K562 (cell line): Measurements from ENCODE around the gene PSMB7. TPM values are rescaled to one million over a fixed set of nuclear protein-coding genes. Genes with fewer than 3 reads are reported as not detected.

Experiments
- ATAC-seq: fragments of 200-7000 bp; cut with Tn5 transposase; 3 replicates; pipeline ENCODE4 v1.9.1; 2020; ENCODE audit warnings: moderate library complexity
- BruUV-seq: library from RNA; stranded (reverse); fragments of 400-500 nt; replicated peaks from 2 replicates; lab custom pipeline; 2021; lab: Mats Ljungman, UMichigan
- CTCF ChIA-PET: fragments of 300-600 bp; formaldehyde crosslinking; extraction: SDS; loops from one replicate; lab custom pipeline; 2021; ENCODE audit warnings: low intra/inter-chr PET ratio; lab: Yijun Ruan, JAX
- POLR2A ChIA-PET: fragments of 300-600, 350-650 bp; sonication (Branson Sonifier 250); formaldehyde crosslinking; extraction: SDS; loops from one replicate; lab custom pipeline; 2021; ENCODE audit warnings: antibody characterized with exemption, inconsistent platforms; lab: Yijun Ruan, JAX
- DNase-seq, 4 experiments: peaks; one replicate each; pipeline versions ENCODE4 v3.0.0 to v3.0.0-alpha.2; 2011 to 2018; ENCODE audit warnings: low spot score in 3 of 4, mixed read lengths in 3 of 4; ENCODE audit errors: extremely low read depth in 1 of 4
- FAIRE-seq: peaks from 2 replicates; lab custom pipeline; 2011; peaks lifted over from hg19 to GRCh38; lab: Jason Lieb, UNC
- H2AFZ ChIP-seq: 2 replicates; pipeline ENCODE4 v1.6.0; 2011; ENCODE audit warnings: low read depth, low read length, control low read depth, inconsistent platforms
- H3K27ac ChIP-seq: fragments of 200-600 bp; 3 replicates; pipeline ENCODE4 v1.8.0; 2011; ENCODE audit warnings: low read depth, mild to moderate bottlenecking, control low read depth, inconsistent platforms, low read length, moderate library complexity, mixed read lengths; ENCODE audit errors: extremely low read depth
- H3K27me3 ChIP-seq, 2 experiments: fragments of 300-600 bp in 1 of 2; 2 replicates in 1 of 2; 3 replicates in 1 of 2; pipeline versions ENCODE4 v1.6.0 to v1.8.0; 2011; ENCODE audit warnings: inconsistent platforms in 2 of 2, low read length in 2 of 2, mild to moderate bottlenecking in 1 of 2, mixed read lengths in 1 of 2, moderate library complexity in 1 of 2; ENCODE audit not compliant: control insufficient read depth in 2 of 2, insufficient read depth in 2 of 2
- H3K36me3 ChIP-seq: fragments of 300-600 bp; 3 replicates; pipeline ENCODE4 v1.8.0; 2011; ENCODE audit warnings: mild to moderate bottlenecking, low read length, inconsistent platforms; ENCODE audit not compliant: control insufficient read depth, insufficient read depth
- H3K4me1 ChIP-seq, 2 experiments: fragments of 200-600 bp in 1 of 2; replicated peaks in 1 of 2; 2 replicates in 1 of 2; 3 replicates in 1 of 2; pipeline versions ENCODE4 v1.5.1 to v1.8.0; 2011; ENCODE audit warnings: inconsistent platforms in 2 of 2, low read length in 2 of 2, mild to moderate bottlenecking in 1 of 2, mixed read lengths in 1 of 2, moderate library complexity in 1 of 2; ENCODE audit not compliant: control insufficient read depth in 2 of 2, insufficient read depth in 2 of 2
- H3K4me2 ChIP-seq: 2 replicates; pipeline ENCODE4 v1.6.1; 2011; ENCODE audit warnings: low read length, control low read depth, inconsistent platforms, mixed read lengths; ENCODE audit not compliant: insufficient read depth
- H3K4me3 ChIP-seq: fragments of 200-600 bp; sonication (generic), shearing (Covaris generic); 2 replicates; pipeline ENCODE4 v1.5.1; 2016; ENCODE audit warnings: control low read depth, inconsistent platforms
- H3K79me2 ChIP-seq: fragments of 200-600 bp; 3 replicates; pipeline ENCODE4 v1.8.0; 2011; ENCODE audit warnings: low read length, inconsistent platforms; ENCODE audit not compliant: control insufficient read depth, insufficient read depth
- H3K9ac ChIP-seq, 2 experiments: 2 replicates each; pipeline versions ENCODE4 v1.6.0 to v1.6.1; 2011; ENCODE audit warnings: low read depth in 2 of 2, low read length in 2 of 2, control low read depth in 1 of 2, inconsistent platforms in 1 of 2, mild to moderate bottlenecking in 1 of 2, mixed read lengths in 1 of 2; ENCODE audit not compliant: insufficient read depth in 1 of 2
- H3K9me1 ChIP-seq: one replicate; pipeline ENCODE4 v1.6.0; 2011; ENCODE audit warnings: inconsistent platforms, mild to moderate bottlenecking, low read length, moderate library complexity; ENCODE audit not compliant: control insufficient read depth, insufficient read depth
- H3K9me3 ChIP-seq: replicated peaks from 2 replicates; pipeline ENCODE4 v1.5.1; 2011; ENCODE audit warnings: low read depth, low read length, inconsistent platforms; ENCODE audit not compliant: control insufficient read depth, insufficient read depth
- H4K20me1 ChIP-seq: replicated peaks from 2 replicates; pipeline ENCODE4 v1.6.1; 2011; ENCODE audit warnings: low read length, inconsistent platforms, mixed read lengths; ENCODE audit not compliant: control insufficient read depth, insufficient read depth
- CBX8 ChIP-seq: fragments of 200-600 bp; sonication (generic); IDR thresholded peaks from 2 replicates; pipeline ENCODE4 v1.6.1; 2012; ENCODE audit warnings: borderline replicate concordance, mixed run types, low read depth, mild to moderate bottlenecking, moderate library complexity, mixed read lengths, low read length, control low read depth, inconsistent platforms; ENCODE audit not compliant: poor library complexity, severe bottlenecking; ENCODE audit errors: extremely low read depth
- FOSL1 ChIP-seq: fragments of 200-800 bp; sonication (Bioruptor generic); conservative IDR thresholded peaks from 2 replicates; pipeline ENCODE4 v1.6.1; 2016; ENCODE audit warnings: missing genetic modification characterization, missing compliant biosample characterization
- JUN ChIP-seq, 2 experiments: sonication (generic) in 1 of 2; formaldehyde crosslinking in 1 of 2; IDR thresholded peaks; 2 replicates each; pipeline versions ENCODE4 v1.6.1 to v1.8.0; 2012 to 2022; ENCODE audit warnings: borderline replicate concordance in 2 of 2, mild to moderate bottlenecking in 2 of 2, improper control_type of control experiment in 1 of 2, low read depth in 1 of 2, low read length in 1 of 2, missing genetic modification reagents in 1 of 2
- MTA1 ChIP-seq: fragments of 450-650 bp; IDR thresholded peaks from 2 replicates; pipeline ENCODE4 v1.6.1; 2017; ENCODE audit warnings: borderline replicate concordance
- NFIC ChIP-seq: fragments of 450-650 bp; IDR thresholded peaks from 2 replicates; pipeline ENCODE4 v1.6.1; 2017; ENCODE audit warnings: mild to moderate bottlenecking, inconsistent platforms
- ZKSCAN1 ChIP-seq: fragments of 150-350 bp; IDR thresholded peaks from 2 replicates; pipeline ENCODE4 v1.6.1; 2016; ENCODE audit warnings: low read depth, low read length
- ZNF239 ChIP-seq: fragments of 250-450 bp; sonication (Bioruptor Pico); IDR thresholded peaks from 2 replicates; pipeline ENCODE4 v1.4.0; 2020; ENCODE audit warnings: mild to moderate bottlenecking
- ZNF444 ChIP-seq: fragments of 250-450 bp; sonication (Bioruptor Pico); IDR thresholded peaks from 2 replicates; pipeline ENCODE4 v1.4.0; 2020; ENCODE audit warnings: mild to moderate bottlenecking, moderate library complexity
- WGBS: fragments of 100-300 bp; shearing (Covaris generic); methylation state at CpG from one replicate; pipeline ENCODE4 v1.1.6; 2016; ENCODE audit warnings: low coverage, mixed read lengths; ENCODE audit not compliant: insufficient coverage; ENCODE audit errors: missing lambda C conversion rate; 5-methylcytosine and 5-hydroxymethylcytosine counted together
- in situ Hi-C: fragments of 300-500 bp; cut with MboI; formaldehyde crosslinking; loops from 4 replicates; pipeline ENCODE4 v1.15.0; 2018; ENCODE audit warnings: inconsistent platforms, mixed read lengths
- intact Hi-C: fragments of 100-400 bp; cut with micrococcal nuclease; formaldehyde crosslinking; loops from 2 replicates; pipeline ENCODE4 v1.14.2; 2022
- polyA plus RNA-seq, 8 experiments: library from polyadenylated mRNA; depleted of rRNA in 4 of 8; stranded (reverse) in 5 of 8; unstranded in 3 of 8; fragments of >200 nt; fragmentation: Nextera tagmentation in 2 of 8; fragmentation: Illumina TruSeq in 1 of 8; extraction: Ambion mirVana in 2 of 8; extraction: Trizol in 1 of 8; gene quantifications; 2 replicates each; pipeline versions ENCODE4 v1.2.1 to v1.2.3, GENCODE V29; 2011 to 2014; ENCODE audit warnings: inconsistent platforms in 1 of 8, missing spikeins in 1 of 8
- total RNA-seq, 7 experiments: library from RNA; depleted of rRNA in 6 of 7; stranded (reverse); fragments of >200 nt in 6 of 7; fragmentation: Illumina TruSeq in 2 of 7; extraction: Trizol in 2 of 7; gene quantifications; 2 replicates each; pipeline versions ENCODE4 v1.2.1 to v1.2.3, GENCODE V29; 2011 to 2021; ENCODE audit warnings: low replicate concordance in 1 of 7
- TF ChIP-seq, protein P1 (sequence below), 2 experiments: fragments of 450-650 bp in 1 of 2; sonication (generic) in 1 of 2; formaldehyde crosslinking in 1 of 2; IDR thresholded peaks in 1 of 2; conservative IDR thresholded peaks in 1 of 2; 2 replicates each; pipeline versions ENCODE4 v1.6.1 to v1.8.1; 2016 to 2023; ENCODE audit warnings: mild to moderate bottlenecking in 2 of 2, moderate library complexity in 2 of 2, inconsistent platforms in 1 of 2, missing genetic modification reagents in 1 of 2
- TF ChIP-seq, protein P2 (sequence below): sonication (generic); formaldehyde crosslinking; IDR thresholded peaks from 2 replicates; pipeline ENCODE4 v1.8.1; 2023; ENCODE audit warnings: mild to moderate bottlenecking, missing genetic modification reagents
- TF ChIP-seq, protein P3 (sequence below): sonication (generic); formaldehyde crosslinking; IDR thresholded peaks from 2 replicates; pipeline ENCODE4 v1.9.0; 2022; ENCODE audit warnings: mild to moderate bottlenecking, missing genetic modification reagents

PSMB7 gene
- total and polyA plus RNA-seq, 9 of the 15 experiments (the other 6 are each of a cell fraction or from before 2014, with no cell fraction given): 321 to 978 (median 407) TPM

DNA sequence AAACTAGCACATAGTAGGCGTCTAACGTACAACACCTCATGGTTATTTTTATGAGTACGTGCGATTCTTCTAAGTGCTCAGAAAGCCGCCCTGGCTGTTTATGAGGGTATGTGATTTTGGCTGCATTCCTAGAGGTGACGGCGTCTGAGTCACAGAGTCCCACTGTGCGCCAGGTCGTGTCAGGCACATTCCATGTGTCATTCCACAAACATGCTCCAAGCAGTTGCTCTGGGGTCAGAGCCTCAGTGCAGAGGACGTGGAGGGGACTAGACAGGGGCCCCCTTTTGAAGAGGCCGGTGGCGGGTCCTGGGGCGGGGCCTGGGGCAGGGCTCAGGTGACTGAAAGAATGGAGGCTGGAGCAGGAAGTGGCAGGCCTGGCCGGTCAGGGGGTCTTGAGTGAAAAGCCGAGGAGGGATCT lies 105.6 kb downstream of the PSMB7 start:
- no peak for FAIRE-seq
- no peak for DNase-seq
- peaks cover 4 to 16% of the 10 kb centered on the region in 2 experiments; a peak in 3 of 5 replicates for H3K4me1 ChIP-seq

More for the DNA sequence above, 105.6 kb downstream of the PSMB7 start:
- in situ Hi-C loops: loop anchor here (25.0 kb wide), 1 partner anchor 772 kb away; no protein-coding TSS in a partner anchor
- BruUV-seq: no TSS peak
- no peak overlapping the region; a peak in 1 of 4 replicates for H3K9ac ChIP-seq
- H3K4me3 ChIP-seq: no peak overlapping the region
- H4K20me1 ChIP-seq: peaks cover 13% of the 10 kb centered on the region; the same call in 1 of the 2 replicates
- H3K9me1 ChIP-seq: peaks cover 2% of the 10 kb centered on the region
- CTCF ChIA-PET: no interaction called here
- H3K9me3 ChIP-seq: no peaks in the 10 kb centered on the region
- no peaks in the 10 kb centered on the region; the same call in 2 of the 3 replicates for H3K36me3 ChIP-seq
- no peak overlapping the region for H3K27ac ChIP-seq
- 56% methylated on average over 13 of the region's 15 CpGs for WGBS
- ATAC-seq: no peak
- H3K79me2 ChIP-seq: no peaks in the 10 kb centered on the region
- no peaks in the 10 kb centered on the region for H3K27me3 ChIP-seq
- H3K4me2 ChIP-seq: no peak overlapping the region
- TF ChIP-seq, protein P1, sequence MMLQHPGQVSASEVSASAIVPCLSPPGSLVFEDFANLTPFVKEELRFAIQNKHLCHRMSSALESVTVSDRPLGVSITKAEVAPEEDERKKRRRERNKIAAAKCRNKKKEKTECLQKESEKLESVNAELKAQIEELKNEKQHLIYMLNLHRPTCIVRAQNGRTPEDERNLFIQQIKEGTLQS (IDR thresholded peaks at IDR 0.05): peak; percentile 31; the same call in 1 of the 2 replicates
- TF ChIP-seq, protein P1 (CRISPR knock-in tag; conservative IDR thresholded peaks at IDR 0.05): no peak
- TF ChIP-seq NFIC: 0 out of 2 replicates have a peak, but pooled peaks have one; percentile 11
- TF ChIP-seq MTA1: no peak
- TF ChIP-seq, protein P2, sequence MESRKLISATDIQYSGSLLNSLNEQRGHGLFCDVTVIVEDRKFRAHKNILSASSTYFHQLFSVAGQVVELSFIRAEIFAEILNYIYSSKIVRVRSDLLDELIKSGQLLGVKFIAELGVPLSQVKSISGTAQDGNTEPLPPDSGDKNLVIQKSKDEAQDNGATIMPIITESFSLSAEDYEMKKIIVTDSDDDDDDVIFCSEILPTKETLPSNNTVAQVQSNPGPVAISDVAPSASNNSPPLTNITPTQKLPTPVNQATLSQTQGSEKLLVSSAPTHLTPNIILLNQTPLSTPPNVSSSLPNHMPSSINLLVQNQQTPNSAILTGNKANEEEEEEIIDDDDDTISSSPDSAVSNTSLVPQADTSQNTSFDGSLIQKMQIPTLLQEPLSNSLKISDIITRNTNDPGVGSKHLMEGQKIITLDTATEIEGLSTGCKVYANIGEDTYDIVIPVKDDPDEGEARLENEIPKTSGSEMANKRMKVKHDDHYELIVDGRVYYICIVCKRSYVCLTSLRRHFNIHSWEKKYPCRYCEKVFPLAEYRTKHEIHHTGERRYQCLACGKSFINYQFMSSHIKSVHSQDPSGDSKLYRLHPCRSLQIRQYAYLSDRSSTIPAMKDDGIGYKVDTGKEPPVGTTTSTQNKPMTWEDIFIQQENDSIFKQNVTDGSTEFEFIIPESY (CRISPR knock-in tag): 0 out of 2 replicates have a peak, but pooled peaks have one; percentile 18
- TF ChIP-seq ZNF444 (CRISPR knock-in tag): no peak
- peak; percentile 68 for TF ChIP-seq FOSL1 (tag)
- TF ChIP-seq JUN (IDR thresholded peaks at IDR 0.05; ENCODE audit: borderline replicate concordance, low read depth, low read length): 0 out of 2 replicates have a peak, but pooled peaks have one; percentile 15
- TF ChIP-seq JUN (CRISPR knock-in tag; IDR thresholded peaks at IDR 0.05; ENCODE audit: borderline replicate concordance): no peak
- no peak for TF ChIP-seq CBX8
- TF ChIP-seq ZKSCAN1: peak; percentile 97
- TF ChIP-seq, protein P3, sequence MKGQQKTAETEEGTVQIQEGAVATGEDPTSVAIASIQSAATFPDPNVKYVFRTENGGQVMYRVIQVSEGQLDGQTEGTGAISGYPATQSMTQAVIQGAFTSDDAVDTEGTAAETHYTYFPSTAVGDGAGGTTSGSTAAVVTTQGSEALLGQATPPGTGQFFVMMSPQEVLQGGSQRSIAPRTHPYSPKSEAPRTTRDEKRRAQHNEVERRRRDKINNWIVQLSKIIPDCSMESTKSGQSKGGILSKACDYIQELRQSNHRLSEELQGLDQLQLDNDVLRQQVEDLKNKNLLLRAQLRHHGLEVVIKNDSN (CRISPR knock-in tag): no peak
- no peak for TF ChIP-seq ZNF239 (CRISPR knock-in tag)
- POLR2A ChIA-PET: interaction anchor here (0.6 to 0.9 kb wide), 2 partner anchors 12 to 183 kb away, joined by 3 to 4 read pairs; no protein-coding TSS in a partner anchor
- intact Hi-C loops: no loop called here
- no peak overlapping the region for H2AFZ ChIP-seq
